Astrocyte of the spinal cord (primary cell): ENCODE measurements around the gene RSF1.
A peak's percentile ranks its signal among the peaks of the same experiment; 100 is the strongest.

Experiments
- DNase-seq: peaks from one replicate; pipeline ENCODE4 v3.0.0; 2011; ENCODE audit warnings: low read depth, low spot score
- H3K4me3 ChIP-seq: 2 replicates; pipeline ENCODE4 v1.5.1; 2011; ENCODE audit warnings: low read depth, mild to moderate bottlenecking, low read length, moderate library complexity
- in situ Hi-C: cut with HindIII; loops from 2 replicates; pipeline ENCODE4 v1.10.0; 2017; ENCODE audit warnings: low sequenced_read_pairs
- TF ChIP-seq, protein P1 (sequence below): IDR thresholded peaks from 2 replicates; pipeline ENCODE4 v1.5.1; 2012; ENCODE audit warnings: low read depth, mild to moderate bottlenecking, low read length, inconsistent platforms

Gene RSF1

DNA sequence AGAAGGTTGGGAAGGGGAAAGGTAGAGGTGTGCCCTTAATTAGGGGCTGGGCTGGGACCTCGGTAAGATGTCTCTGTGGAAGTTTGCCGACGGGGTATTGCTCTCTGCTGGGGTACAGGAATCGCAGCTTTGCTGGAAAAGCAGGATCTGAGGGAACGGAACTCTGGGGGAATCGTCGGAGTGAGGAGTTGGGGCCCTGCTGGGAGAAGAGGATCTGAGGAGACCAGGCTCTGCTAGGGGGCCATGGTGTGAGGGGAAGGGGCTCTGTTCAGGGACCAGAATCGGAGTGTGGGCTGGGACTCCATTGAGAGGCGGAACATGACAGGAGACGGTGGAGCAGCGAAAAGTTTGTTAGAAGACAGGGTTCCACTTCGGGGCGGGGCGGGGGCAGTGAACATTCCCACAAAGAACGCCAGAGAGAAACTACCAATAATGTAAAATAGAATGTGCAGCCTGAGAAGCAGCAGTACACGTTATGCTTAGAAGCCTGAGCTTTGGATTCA lies 878 bp upstream of the RSF1 start:
- TF ChIP-seq, protein P1, sequence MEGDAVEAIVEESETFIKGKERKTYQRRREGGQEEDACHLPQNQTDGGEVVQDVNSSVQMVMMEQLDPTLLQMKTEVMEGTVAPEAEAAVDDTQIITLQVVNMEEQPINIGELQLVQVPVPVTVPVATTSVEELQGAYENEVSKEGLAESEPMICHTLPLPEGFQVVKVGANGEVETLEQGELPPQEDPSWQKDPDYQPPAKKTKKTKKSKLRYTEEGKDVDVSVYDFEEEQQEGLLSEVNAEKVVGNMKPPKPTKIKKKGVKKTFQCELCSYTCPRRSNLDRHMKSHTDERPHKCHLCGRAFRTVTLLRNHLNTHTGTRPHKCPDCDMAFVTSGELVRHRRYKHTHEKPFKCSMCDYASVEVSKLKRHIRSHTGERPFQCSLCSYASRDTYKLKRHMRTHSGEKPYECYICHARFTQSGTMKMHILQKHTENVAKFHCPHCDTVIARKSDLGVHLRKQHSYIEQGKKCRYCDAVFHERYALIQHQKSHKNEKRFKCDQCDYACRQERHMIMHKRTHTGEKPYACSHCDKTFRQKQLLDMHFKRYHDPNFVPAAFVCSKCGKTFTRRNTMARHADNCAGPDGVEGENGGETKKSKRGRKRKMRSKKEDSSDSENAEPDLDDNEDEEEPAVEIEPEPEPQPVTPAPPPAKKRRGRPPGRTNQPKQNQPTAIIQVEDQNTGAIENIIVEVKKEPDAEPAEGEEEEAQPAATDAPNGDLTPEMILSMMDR = no peak
- H3K4me3 ChIP-seq = peak overlapping the region; percentile 99
- DNase-seq = peak; percentile 47
- in situ Hi-C loops = no loop called here

DNA sequence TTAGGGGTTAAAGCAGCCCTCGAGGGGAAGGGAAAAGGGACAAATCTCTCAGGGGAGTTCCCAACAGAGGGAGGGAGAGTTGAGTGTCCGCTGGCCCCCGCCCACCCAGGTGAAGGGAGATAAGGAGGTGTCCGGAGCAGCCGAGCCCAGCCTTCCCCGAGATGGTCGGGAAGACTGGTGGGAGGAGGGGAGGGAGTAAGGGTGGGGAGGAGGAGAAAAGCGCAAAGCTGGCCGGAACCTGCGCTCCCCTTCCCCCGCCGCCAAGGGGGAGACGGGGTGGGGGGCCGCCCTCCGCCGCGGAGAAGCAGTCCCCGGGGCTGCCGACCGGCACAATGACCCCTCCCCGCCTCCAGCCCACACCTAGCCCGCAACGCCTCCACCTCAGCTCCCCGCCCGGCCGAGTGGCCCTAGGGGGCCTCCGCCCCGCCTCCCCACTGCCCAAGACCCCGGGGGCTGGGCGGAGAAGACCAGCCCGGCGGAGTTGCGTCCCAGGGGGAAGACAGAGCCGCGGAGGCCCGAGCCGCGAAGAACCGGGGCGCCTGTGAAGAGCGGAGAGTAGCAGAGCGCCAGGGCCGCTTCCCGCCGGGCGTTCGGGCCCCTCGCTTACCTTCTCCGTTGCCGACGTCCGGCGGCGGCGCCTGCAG lies 479 bp downstream of the RSF1 start:
- TF ChIP-seq, protein P1 = no peak
- peak overlapping the region; percentile 99 for H3K4me3 ChIP-seq
- in situ Hi-C loops = no loop called here
- peak; percentile 23 for DNase-seq

DNA sequence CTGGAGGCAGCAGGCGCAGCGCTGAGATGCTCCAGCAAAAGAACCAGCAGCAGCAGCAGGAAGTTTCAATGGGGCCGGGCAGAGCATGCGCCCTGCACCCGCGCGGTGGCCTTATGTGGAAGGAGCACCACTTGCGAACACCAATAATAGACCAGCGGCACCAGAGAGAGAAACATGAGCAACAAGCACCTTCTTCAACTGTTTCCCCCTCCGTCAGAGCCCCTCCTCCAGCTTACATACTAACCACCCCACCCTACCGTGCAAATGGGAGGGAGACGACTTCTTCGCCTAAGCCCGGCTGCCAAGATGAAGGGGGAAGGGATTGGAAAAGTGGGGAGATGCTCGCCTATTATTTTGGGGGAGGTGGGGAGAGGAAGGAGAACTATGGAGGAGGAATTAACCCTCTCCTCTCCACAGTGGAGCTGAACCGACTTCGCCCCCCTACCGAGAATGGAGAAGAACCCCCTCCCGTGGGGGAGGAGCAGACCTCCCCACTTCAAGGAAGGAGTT lies 1.1 kb downstream of the RSF1 start:
- H3K4me3 ChIP-seq = peak overlapping the region; percentile 99
- TF ChIP-seq, protein P1 = no peak
- in situ Hi-C loops = no loop called here
- peak; percentile 89 for DNase-seq

DNA sequence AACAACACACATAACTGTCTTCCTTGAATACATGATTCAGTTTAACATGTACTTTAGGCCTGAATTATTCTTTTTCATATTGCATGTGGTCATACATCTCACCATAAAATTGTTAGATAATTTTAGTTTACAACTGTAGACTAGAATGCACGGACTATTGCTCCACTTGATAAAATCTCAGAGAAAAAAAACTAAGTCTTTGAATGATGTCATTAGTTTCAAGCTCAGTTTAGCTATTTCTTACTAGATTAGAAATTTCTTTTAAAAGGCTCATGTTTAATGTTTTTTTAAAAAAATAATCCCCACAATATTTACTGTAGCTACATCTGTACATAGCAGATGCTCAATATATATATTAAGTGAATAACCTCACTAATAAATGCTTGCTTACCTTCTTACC lies 5.1 kb downstream of the RSF1 start:
- no peak overlapping the region for H3K4me3 ChIP-seq
- DNase-seq = no peak
- in situ Hi-C loops = no loop called here
- TF ChIP-seq, protein P1 = no peak

DNA sequence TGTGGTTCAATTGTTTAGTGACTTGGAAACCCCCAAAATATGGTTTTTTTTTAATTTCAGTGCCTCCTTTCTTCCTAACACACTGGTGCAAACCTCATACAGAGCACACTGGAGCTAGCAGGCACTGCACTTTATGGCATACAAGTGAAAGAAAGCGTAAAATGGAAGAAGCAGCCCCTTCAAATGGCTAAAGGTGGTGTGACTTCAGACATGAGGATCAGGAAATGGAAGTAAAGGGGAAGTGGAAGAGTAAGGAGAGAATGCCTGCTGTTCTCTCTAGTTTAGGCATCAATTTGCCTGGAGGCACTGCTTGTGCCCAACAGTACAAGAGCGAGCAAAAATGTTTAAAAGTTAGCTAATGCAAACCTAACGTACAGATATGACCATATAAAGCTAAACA lies 5.7 kb downstream of the RSF1 start:
- TF ChIP-seq, protein P1 = no peak
- in situ Hi-C loops = no loop called here
- DNase-seq = no peak

DNA sequence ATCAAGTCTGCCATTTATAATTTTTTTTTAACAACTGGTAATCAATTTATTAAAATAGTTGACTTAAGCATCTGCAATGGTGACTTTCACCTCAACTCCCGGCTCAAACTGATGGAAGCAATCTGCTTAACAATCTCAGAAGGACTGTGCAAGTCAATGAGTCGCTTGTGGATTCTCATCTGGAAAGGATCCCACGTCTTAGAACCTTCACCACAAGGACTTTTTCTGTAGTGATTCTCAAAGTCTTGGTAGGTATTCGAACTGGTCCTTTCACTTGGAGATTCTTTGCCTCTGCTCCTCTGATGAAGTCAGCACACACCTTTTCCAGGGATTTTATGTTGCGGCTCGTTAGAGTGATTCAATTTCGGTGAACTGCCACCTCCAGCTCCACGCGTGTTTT lies 7.3 kb downstream of the RSF1 start:
- TF ChIP-seq, protein P1 = no peak
- peak; percentile 43 for DNase-seq
- in situ Hi-C loops = no loop called here
- no peak overlapping the region for H3K4me3 ChIP-seq

More for the DNA sequence above, 5.7 kb downstream of the RSF1 start:
- H3K4me3 ChIP-seq = no peak overlapping the region
